ENCODE measurements around the gene GRN.

- TF ChIP-seq CTCF (IDR thresholded peaks at IDR 0.05; ENCODE audit: borderline replicate concordance, extremely low read depth, low read length, poor library complexity, severe bottlenecking), result no peak
- TF ChIP-seq EZH2 (IDR thresholded peaks at IDR 0.05; ENCODE audit: borderline replicate concordance, low read depth, low read length, severe bottlenecking), result no peak
Observed at GRCh38 chr17:44297975-44298374, 47.1 kb upstream of the GRN start.
